Measurements from ENCODE around the gene CAPN8.

DNA sequence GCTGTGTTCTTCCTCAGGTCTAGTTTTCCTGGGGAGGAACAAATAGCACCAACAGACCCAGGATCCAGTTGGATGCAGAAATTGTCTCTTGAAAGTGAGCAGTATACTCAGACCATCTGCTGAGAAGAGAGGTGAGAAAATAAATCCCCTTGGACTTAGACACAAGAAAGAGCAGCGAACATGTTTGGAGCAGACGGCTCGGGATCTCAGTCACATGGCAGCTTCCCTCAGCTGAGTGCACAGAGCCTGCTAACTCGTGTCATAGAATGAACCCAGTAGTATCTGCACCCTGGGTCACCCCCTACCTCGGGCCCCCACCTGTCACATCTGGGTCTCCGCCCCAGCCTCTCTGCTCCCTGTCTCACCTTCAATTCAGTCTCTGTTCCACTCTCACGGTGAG lies 156.7 kb downstream of the CAPN8 start:
- TF ChIP-seq EZH2 (IDR thresholded peaks at IDR 0.05; ENCODE audit: borderline replicate concordance, low read depth, low read length, severe bottlenecking) = no peak
- TF ChIP-seq, protein P1, sequence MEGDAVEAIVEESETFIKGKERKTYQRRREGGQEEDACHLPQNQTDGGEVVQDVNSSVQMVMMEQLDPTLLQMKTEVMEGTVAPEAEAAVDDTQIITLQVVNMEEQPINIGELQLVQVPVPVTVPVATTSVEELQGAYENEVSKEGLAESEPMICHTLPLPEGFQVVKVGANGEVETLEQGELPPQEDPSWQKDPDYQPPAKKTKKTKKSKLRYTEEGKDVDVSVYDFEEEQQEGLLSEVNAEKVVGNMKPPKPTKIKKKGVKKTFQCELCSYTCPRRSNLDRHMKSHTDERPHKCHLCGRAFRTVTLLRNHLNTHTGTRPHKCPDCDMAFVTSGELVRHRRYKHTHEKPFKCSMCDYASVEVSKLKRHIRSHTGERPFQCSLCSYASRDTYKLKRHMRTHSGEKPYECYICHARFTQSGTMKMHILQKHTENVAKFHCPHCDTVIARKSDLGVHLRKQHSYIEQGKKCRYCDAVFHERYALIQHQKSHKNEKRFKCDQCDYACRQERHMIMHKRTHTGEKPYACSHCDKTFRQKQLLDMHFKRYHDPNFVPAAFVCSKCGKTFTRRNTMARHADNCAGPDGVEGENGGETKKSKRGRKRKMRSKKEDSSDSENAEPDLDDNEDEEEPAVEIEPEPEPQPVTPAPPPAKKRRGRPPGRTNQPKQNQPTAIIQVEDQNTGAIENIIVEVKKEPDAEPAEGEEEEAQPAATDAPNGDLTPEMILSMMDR (IDR thresholded peaks at IDR 0.05; ENCODE audit: borderline replicate concordance, extremely low read depth, low read length, poor library complexity, severe bottlenecking) = no peak

Data from DND-41 (cell line).